ENCODE results near the gene CAMK1D.

DNA sequence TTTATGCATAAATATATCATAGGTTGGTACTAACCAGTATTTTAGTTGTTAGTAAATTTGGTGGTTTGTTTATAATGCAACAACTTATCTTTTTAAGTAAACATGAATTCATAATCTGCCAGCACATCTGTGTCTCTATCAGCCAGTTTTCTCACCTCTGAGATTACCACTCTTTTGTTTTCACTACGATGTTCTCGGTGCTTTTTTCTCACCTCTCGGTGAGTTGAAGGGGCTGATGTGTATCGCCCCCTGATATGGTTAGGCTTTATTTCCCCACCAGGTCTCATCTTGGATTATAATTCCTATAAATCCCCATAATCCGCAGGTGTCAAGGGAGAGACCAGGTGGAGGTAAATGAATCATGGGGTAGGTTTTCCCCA, 114.1 kb downstream of the CAMK1D start:
- TF ChIP-seq CTCF (IDR thresholded peaks at IDR 0.05; ENCODE audit: low read length) (no peak), EZH2phosphoT487 (IDR thresholded peaks at IDR 0.05; ENCODE audit: low read length) (no peak)
